GM18505 (cell line): ENCODE data around the gene ARHGDIB.

Experiments used
- ATAC-seq: cut with Tn5 transposase; IDR thresholded peaks from one replicate; pipeline ENCODE4 v1.9.1; 2021; ENCODE audit not compliant: unreplicated experiment
- POLR2A ChIP-seq: IDR thresholded peaks from 4 replicates; pipeline ENCODE4 v1.6.1; 2011; ENCODE audit warnings: borderline replicate concordance; ENCODE audit not compliant: insufficient read depth, insufficient read length; ENCODE audit errors: extremely low read depth

ARHGDIB gene

DNA sequence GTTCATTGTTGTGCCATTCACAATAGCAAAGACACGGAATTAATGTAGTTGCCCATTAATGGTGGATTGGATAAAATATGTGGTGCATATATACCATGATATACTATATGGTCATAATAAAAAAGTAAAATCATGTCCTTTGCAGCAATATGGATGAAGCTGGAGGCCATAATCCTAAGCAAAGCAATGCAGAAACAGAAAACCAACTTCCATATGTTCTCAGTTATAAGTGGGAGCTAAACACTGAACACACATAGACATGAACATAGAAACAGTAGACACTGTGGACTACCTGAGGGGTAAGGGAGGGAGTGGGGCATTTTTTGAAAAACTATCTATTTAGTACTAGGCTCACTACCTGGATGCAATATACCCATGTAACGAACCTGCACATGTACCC lies 20.0 kb downstream of the ARHGDIB start:
- ATAC-seq = no peak
- TF ChIP-seq POLR2A = no peak

GRCh38 chr12:14938301-14938700 lies 23.1 kb downstream of the ARHGDIB start, which contains the start of gene ERP27:
TSS of gene ERP27 (minus strand) at chr12:14938537. CDS start at chr12:14938508, 29 bp downstream.
- no peak for ATAC-seq
- TF ChIP-seq POLR2A = no peak

DNA sequence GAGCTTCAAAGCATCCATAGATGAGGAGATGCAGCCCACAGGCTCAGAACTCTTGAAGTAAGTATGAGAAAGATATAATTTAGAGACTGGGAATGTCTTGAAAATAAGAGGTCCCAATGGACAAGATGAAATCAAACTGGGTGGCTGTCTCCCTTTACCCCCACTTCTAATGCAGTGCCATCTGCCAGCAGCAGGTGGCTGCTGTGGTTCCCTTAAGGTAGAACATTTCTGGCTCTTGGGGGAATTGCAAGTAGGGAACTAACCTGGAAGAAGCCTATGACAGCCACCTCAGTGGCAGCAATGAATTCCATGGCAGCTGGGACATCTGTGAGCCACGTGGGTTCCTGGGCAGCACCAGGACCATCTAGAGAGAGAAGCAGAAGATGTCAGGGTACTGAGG lies 23.7 kb downstream of the ARHGDIB start:
- ATAC-seq = no peak
- no peak for TF ChIP-seq POLR2A

DNA sequence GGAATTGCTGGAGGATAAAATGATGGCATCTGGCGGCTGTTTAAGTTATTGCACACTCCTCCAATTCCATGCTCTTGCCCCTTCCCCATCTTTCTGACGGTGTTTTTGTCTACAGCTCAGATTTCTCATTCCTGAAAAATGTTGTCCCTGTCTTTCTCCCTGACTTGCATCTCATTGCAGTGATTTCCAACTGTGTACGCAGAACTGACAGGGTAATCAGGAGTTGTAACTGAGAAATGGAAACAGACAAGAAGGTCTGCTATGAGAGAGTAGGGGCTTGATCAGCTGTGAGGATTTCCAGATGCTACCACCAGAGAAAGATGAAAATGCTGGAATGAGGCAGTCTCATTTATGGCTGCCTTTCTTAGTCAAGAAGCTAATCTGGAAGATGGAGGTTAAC lies 24.4 kb downstream of the ARHGDIB start:
- no peak for ATAC-seq

DNA sequence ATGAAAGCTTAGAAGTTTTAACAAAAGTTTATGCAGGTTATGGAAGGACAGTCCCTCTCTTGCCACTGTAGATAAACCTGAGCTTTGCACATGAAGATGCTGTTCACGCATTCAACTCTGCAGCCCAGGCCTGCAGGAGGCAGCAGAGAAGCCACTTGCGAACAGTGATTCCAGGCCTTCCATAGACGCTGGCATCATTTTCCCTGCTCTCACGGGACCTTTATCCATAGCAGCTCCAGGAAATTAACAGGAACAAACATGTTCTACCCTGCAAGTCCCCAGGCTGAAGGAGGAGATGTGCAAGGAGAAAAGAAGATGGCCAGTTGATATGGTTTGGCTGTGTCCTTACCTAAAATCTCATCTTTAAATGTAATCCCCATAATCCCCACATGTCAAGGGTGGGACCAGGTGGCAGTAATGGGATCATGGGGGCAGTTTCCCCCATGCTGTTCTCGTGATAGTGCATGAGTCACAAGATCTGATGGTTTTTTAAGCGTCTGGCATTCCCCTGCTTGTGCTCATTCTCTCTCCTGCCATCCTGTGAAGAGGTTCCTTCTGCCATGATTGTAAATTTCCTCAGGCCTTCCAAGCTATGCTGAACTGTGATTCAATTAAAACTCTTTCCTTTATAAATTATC lies 25.1 kb downstream of the ARHGDIB start:
- no peak for ATAC-seq

More for the DNA sequence above, 24.4 kb downstream of the ARHGDIB start:
- TF ChIP-seq POLR2A = no peak

GRCh38 chr12:14935031-14935430 lies 26.4 kb downstream of the ARHGDIB start:
- ATAC-seq = no peak
- no peak for TF ChIP-seq POLR2A

More for the DNA sequence above, 25.1 kb downstream of the ARHGDIB start:
- no peak for TF ChIP-seq POLR2A

- TF ChIP-seq POLR2A = no peak
- no peak for ATAC-seq
Measured at GRCh38 chr12:14934511-14934910, 26.9 kb downstream of the ARHGDIB start.

DNA sequence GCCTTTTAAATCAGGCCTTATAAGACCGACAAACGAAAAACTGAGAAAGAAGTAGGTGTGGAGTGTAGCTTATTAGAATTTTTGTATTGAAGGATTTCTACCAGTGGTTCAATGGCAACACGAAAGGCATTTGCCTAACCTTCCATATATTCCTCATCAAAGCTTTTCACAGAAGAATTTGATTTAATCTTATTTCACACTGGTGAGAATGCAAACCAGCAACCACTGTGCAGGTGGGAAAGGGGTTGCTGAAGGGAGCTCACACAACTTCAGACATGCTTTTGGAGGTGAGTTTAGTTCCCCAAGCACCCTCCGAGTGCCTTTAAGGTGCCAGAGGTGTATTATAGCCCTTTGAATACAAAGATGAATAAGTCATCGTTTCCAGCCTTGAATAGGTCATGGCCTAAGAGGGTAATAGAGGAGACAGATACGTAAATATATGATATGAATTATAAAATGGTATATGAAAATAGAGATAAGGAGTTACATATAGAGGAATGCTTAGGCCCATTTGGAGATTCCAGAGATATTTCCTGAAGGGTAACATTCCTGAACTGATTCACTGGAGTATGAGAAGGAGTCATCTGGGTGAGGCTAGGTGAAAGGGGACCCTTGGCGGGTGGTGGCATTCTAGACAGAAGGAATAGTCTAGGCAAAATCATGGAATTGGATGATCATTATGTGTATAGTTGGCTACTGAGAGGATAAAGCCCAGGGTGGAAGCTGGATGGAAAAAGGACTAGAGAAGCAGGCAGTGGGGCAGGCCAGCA lies 29.4 kb downstream of the ARHGDIB start:
- no peak for TF ChIP-seq POLR2A
- no peak for ATAC-seq

DNA sequence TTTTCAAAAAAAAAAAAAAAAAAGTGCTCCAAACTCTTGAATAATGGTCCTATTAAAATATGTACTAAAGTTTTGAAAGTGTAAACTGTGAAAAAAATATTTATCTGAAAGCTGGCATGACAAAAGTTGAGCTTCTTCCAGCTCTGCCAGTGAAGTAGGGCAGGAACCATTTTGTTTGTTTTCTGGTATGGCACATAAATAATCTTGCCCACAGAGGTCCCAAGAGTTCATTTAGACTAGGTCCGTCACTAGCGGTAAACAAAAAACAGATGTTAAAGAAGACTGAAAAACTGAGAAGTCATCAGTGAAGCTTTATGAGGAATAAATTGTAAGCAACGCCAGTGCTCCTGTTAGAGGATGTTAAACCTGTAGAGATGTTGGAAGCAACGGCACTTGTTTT lies 30.0 kb downstream of the ARHGDIB start:
- no peak for ATAC-seq
- TF ChIP-seq POLR2A = no peak

DNA sequence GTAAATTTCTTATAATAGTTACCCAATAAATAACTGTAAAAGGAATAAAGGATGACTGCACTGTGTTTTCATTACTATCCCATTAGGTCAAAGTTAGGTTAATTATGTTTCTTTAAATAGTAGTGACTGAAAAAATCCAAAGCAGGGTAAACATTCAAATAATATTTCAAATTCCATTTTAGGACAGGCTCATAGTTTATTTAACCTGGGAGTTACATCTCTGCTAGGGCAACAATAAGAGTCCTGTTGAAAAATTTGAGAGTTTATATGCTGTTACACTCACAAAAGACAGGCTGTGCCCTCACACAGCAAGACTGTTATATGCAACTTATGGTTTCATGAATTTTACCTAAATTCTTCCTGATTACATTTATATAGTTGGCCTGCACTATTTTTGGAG lies 31.1 kb downstream of the ARHGDIB start:
- no peak for ATAC-seq
- TF ChIP-seq POLR2A = no peak

DNA sequence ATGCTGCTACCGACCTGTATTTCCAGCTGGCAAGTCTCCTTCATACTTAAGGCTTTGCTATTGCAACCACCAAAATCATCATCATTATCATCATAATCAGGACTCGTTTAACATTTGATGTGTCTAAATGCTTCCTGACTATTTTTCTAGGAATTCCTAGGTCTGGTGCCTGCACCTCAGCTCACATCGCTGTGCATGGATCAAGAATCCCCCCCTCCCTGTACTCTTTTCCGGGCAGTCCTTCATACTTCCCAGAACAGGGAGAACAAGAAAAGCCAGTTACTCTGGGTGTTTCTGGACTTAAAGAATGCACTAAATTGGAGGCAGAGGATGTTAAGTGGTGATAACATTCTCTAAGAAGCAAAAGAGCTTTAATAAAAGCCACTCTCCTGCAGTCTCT lies 32.5 kb downstream of the ARHGDIB start:
- TF ChIP-seq POLR2A = no peak
- no peak for ATAC-seq

- no peak for ATAC-seq
- TF ChIP-seq POLR2A = no peak
Measured at GRCh38 chr12:14927267-14927666, 34.1 kb downstream of the ARHGDIB start.

GRCh38 chr12:14924541-14924940 lies 36.9 kb downstream of the ARHGDIB start:
- no peak for ATAC-seq
- no peak for TF ChIP-seq POLR2A

GRCh38 chr12:14923944-14924343 lies 37.5 kb downstream of the ARHGDIB start:
- no peak for ATAC-seq
- no peak for TF ChIP-seq POLR2A
